GM12874 (cell line): ENCODE data around the gene WDR44.

Experiments
- CTCF ChIP-seq: IDR thresholded peaks from 2 replicates; pipeline ENCODE4 v1.5.1; 2011; ENCODE audit warnings: low read depth, mild to moderate bottlenecking, control low read depth, low read length, moderate library complexity; ENCODE audit not compliant: insufficient read depth

Gene WDR44

GRCh38 chrX:118345464-118346257, at the start of gene WDR44:
TSS of gene WDR44 (plus strand) at chrX:118346106. CDS start at chrX:118346504, 398 bp downstream.
- no peak for TF ChIP-seq CTCF

GRCh38 chrX:118315529-118315928, 30.4 kb upstream of the WDR44 start:
- no peak for TF ChIP-seq CTCF

GRCh38 chrX:118324588-118324987, 21.3 kb upstream of the WDR44 start:
- no peak for TF ChIP-seq CTCF

- peak; percentile 20; the same call in 1 of the 2 replicates for TF ChIP-seq CTCF
These were observed 20.5 kb upstream of the WDR44 start for GRCh38 chrX:118325453-118325852.

- no peak for TF ChIP-seq CTCF
These were observed 16.7 kb upstream of the WDR44 start for GRCh38 chrX:118329175-118329574.

- no peak for TF ChIP-seq CTCF
These were observed 8.2 kb upstream of the WDR44 start for GRCh38 chrX:118337687-118338086.

- TF ChIP-seq CTCF, result no peak
These were observed 7.0 kb upstream of the WDR44 start for GRCh38 chrX:118338930-118339329.
